HFF-Myc (cell line): ENCODE data around the gene C3orf18.

Source experiments
- DNase-seq: peaks from one replicate; pipeline ENCODE4 v3.0.0-alpha.2; 2011; ENCODE audit warnings: low read depth; ENCODE audit errors: extremely low read depth
- H3K4me3 ChIP-seq: replicated peaks from 2 replicates; pipeline ENCODE4 v1.5.1; 2011; ENCODE audit warnings: low read depth, mild to moderate bottlenecking, control low read depth, low read length
- TF ChIP-seq, protein P1 (sequence below): IDR thresholded peaks from 2 replicates; pipeline ENCODE4 v1.5.1; 2012; ENCODE audit warnings: mild to moderate bottlenecking, low read depth, low read length, control low read depth; ENCODE audit errors: missing control alignments

The C3orf18 gene

DNA sequence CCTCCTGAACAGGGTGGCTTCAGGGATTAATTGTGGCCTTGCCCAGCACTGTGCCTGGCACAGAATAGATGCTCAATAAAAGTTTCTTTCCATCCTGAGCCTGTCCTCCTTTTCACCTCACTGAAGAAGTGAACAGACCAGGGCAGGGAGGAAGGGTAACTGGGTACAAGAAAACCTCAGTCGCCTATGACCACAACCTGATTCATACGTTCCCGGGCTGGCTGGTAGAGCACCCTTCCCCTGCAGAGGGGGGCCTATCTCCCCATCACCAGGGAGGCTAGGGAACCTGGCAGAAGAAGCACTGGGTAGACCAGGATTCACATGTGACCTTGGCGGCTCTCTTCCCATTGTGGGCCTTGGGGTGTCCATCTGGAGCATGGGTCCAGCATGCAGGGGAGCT lies 36.3 kb downstream of the C3orf18 start:
- DNase-seq, result no peak
- TF ChIP-seq, protein P1, sequence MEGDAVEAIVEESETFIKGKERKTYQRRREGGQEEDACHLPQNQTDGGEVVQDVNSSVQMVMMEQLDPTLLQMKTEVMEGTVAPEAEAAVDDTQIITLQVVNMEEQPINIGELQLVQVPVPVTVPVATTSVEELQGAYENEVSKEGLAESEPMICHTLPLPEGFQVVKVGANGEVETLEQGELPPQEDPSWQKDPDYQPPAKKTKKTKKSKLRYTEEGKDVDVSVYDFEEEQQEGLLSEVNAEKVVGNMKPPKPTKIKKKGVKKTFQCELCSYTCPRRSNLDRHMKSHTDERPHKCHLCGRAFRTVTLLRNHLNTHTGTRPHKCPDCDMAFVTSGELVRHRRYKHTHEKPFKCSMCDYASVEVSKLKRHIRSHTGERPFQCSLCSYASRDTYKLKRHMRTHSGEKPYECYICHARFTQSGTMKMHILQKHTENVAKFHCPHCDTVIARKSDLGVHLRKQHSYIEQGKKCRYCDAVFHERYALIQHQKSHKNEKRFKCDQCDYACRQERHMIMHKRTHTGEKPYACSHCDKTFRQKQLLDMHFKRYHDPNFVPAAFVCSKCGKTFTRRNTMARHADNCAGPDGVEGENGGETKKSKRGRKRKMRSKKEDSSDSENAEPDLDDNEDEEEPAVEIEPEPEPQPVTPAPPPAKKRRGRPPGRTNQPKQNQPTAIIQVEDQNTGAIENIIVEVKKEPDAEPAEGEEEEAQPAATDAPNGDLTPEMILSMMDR, result no peak
- no peak overlapping the region for H3K4me3 ChIP-seq

DNA sequence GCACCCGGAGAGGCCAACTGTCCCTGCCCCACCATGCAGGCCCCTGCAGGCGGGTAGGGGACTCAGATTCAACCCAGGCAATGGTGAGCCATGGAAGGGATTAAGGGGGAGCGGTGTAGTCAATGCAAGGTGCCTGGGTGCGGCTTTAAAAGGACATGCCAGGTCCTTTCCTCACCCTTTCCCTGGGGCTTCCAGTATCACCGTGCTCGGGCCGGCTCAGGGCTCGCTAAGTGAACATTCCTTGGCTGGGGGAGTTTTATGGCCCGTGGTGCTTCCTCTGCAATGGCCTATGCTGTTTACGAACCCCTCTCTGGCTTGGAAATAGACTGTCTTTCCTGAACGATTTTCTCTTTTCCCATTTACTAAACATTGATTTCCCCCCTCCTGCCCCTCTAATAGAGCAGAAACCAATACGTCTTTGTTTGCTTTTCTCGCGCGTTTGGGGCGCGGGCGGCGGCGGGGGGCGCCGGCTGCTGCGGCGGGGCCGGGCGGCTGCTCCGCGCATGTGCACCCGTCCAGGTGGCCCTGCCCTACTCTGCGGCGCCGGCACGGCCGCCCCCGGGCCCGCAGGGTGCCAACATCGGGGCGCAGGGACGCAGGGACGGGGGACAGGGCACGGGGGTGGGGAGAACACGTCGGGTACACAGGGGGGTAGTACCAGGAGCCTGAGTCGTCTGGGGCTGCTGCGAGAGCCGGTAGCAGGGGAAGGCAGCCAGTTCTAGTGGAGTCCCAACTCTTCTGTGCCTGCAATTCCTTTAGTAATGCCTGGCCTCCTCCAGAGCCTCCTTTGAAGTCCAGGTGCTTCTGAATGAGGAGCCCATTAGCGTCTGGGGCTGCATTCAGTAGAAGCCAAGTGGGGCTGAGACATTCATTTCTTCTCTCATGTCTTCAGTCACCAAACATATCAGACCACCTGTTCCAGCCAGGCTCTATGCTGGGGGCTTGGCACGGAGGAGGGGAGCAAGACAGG lies 37.3 kb downstream of the C3orf18 start:
- no peak overlapping the region for H3K4me3 ChIP-seq
- TF ChIP-seq, protein P1, result no peak
- DNase-seq, result no peak

DNA sequence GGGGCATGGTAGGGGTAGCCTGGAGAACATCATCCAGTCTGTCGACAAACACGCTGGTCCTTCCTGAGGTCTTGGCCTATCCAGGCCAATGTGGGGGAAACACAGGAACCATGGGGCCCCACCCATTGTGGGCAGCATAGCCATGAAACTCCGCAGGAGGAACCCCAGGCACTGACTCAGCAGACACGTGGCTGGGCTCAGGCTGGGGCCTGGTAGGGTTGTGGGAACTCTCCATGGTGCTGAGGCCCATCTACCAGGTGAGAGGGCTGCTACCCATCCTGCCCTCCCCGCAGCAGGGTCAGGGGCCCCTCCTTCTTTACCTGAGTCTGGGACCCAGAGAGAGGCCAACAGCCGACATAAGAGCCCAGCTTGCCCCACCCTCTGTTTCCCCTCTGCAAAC lies 41.6 kb downstream of the C3orf18 start:
- TF ChIP-seq, protein P1, result no peak
- DNase-seq, result peak; percentile 17
- no peak overlapping the region for H3K4me3 ChIP-seq

DNA sequence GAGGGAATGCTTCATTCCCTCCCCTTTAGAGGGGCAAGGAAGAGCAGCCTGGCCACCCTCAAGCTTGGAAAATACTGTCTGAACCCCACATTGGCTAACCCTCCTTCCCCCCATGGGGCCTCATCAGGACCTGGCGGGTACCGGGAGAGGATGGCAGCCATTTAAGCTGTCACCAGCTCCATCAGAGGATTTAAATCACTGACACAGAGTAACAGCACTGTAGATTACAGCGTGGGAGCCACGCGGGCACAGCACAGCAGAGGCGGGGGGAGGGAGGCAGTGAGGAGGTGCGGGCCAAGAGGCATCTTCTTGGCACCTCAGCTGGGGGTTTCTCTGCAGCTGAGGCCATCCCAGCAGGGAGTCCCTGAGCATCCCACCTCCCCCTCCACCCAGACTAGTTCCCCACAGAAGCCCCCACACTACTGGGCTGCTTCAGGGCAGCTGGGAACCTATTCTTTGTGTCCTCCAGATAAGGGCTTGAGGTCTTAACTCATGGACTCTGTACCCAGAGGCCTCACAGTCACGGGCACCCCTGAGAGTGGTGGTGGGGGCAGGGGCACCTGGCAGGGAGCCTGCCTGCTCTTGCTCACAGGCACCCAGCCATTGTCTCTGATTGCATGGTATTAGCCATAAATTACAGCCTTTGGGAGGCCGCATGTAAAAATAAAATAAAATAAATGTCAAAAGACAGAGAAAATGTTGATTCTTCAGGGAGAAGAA lies 42.2 kb downstream of the C3orf18 start:
- H3K4me3 ChIP-seq, result no peak overlapping the region
- TF ChIP-seq, protein P1, result no peak
- DNase-seq, result no peak

DNA sequence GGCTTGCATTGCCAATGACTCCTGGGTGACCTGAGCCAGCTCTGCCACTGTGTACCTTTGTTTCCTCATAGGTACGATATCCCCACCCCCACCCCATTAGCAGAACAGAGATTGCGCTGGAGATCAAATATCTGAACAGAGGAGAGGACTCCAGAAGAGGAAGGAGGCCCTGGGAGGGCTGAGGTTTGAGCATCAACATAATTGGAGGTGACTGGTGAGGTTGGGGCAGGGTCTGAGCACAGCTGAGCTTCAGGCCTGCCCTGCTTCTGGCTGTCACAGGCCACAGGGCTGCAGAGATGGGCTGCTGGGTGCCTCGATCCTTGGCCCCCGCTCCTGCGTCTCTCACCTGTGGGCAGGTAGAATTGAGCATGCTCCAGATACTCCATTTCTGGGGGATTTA lies 42.8 kb downstream of the C3orf18 start:
- DNase-seq, result no peak
- TF ChIP-seq, protein P1, result no peak
- H3K4me3 ChIP-seq, result no peak overlapping the region

DNA sequence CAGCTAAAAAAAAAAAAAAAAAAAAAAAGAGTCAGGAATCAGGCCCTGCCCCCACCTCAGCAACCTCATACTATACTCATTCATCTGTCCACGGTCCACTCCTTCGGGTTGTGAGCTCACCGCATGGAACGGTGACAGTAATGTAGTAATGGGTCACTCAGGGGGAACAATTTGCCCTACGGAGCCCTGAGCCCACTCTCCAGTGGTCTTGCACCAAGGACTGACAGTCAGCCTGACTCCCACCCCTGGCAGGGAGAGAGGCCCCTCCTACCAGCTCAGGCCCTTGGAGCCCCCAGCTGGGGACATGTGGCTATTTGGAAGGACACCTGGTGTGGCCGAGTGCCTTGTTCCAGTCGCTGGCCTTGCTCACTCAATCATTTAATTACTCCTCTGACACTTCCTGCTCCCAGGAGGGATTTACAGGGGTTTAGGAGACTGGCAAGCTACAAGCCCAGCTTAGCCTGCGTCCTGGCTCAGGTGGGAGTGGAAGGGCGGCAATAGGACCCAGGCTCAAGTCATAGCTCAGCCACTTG lies 44.2 kb downstream of the C3orf18 start:
- DNase-seq, result no peak

More for the DNA sequence above, 44.2 kb downstream of the C3orf18 start:
- TF ChIP-seq, protein P1, result no peak
- no peak overlapping the region for H3K4me3 ChIP-seq
